H9 (cell line): Measurements from ENCODE around the gene DNAI1. TPM values are rescaled to one million over a fixed set of nuclear protein-coding genes. Genes with fewer than 3 reads are reported as not detected.

ENCODE experiments used
- DNase-seq: peaks from one replicate; pipeline ENCODE4 v3.0.0-alpha.2; 2017
- H2AFZ ChIP-seq: one replicate; pipeline ENCODE4 v1.6.1; 2013; ENCODE audit warnings: mild to moderate bottlenecking, low read length, control low read depth, moderate library complexity
- H2AK5ac ChIP-seq: 2 replicates; pipeline ENCODE4 v1.6.1; 2013; ENCODE audit warnings: low read length, control low read depth, mixed read lengths; ENCODE audit not compliant: insufficient read length
- H2BK120ac ChIP-seq: one replicate; pipeline ENCODE4 v1.6.1; 2013; ENCODE audit warnings: low read depth, mild to moderate bottlenecking, low read length, control low read depth, inconsistent platforms; ENCODE audit not compliant: poor library complexity, severe bottlenecking
- H2BK12ac ChIP-seq: 2 replicates; pipeline ENCODE4 v1.6.1; 2013; ENCODE audit warnings: low read length, control low read depth, mixed read lengths, low read depth; ENCODE audit not compliant: insufficient read length
- H2BK15ac ChIP-seq: 2 replicates; pipeline ENCODE4 v1.6.1; 2013; ENCODE audit warnings: low read depth, low read length, control low read depth
- H2BK20ac ChIP-seq: one replicate; pipeline ENCODE4 v1.6.1; 2013; ENCODE audit warnings: low read depth, mild to moderate bottlenecking, low read length, control low read depth, inconsistent platforms; ENCODE audit not compliant: poor library complexity, severe bottlenecking
- H2BK5ac ChIP-seq: 2 replicates; pipeline ENCODE4 v1.6.1; 2013; ENCODE audit warnings: low read length, control low read depth, mixed read lengths; ENCODE audit not compliant: insufficient read length
- H3K14ac ChIP-seq: 2 replicates; pipeline ENCODE4 v1.6.1; 2013; ENCODE audit warnings: low read length, control low read depth; ENCODE audit not compliant: insufficient read depth
- H3K18ac ChIP-seq: 2 replicates; pipeline ENCODE4 v1.6.1; 2013; ENCODE audit warnings: low read depth, mild to moderate bottlenecking, mixed read lengths, low read length, control low read depth; ENCODE audit not compliant: insufficient read length
- H3K23ac ChIP-seq: 2 replicates; pipeline ENCODE4 v1.6.1; 2013; ENCODE audit warnings: low read length, control low read depth, mixed read lengths, low read depth; ENCODE audit not compliant: insufficient read length
- H3K23me2 ChIP-seq: 2 replicates; pipeline ENCODE4 v1.6.1; 2013; ENCODE audit warnings: low read depth, mild to moderate bottlenecking, mixed read lengths, low read length, control low read depth; ENCODE audit not compliant: insufficient read length, poor library complexity, severe bottlenecking
- H3K27ac ChIP-seq: 2 replicates; pipeline ENCODE4 v1.5.1; 2013; ENCODE audit warnings: low read length, control low read depth, mixed read lengths, low read depth; ENCODE audit not compliant: insufficient read length
- H3K27me3 ChIP-seq: 2 replicates; pipeline ENCODE4 v1.6.1; 2013; ENCODE audit warnings: low read length, control low read depth, inconsistent platforms; ENCODE audit not compliant: insufficient read depth
- H3K4ac ChIP-seq: 2 replicates; pipeline ENCODE4 v1.6.1; 2013; ENCODE audit warnings: low read depth, mild to moderate bottlenecking, control low read depth, inconsistent platforms, low read length, moderate library complexity
- H3K4me1 ChIP-seq: 2 replicates; pipeline ENCODE4 v1.6.1; 2013; ENCODE audit warnings: low read length, control low read depth, inconsistent platforms; ENCODE audit not compliant: insufficient read depth
- H3K4me2 ChIP-seq: 2 replicates; pipeline ENCODE4 v1.6.1; 2013; ENCODE audit warnings: low read length, control low read depth, mixed read lengths; ENCODE audit not compliant: insufficient read length, insufficient read depth
- H3K56ac ChIP-seq: 2 replicates; pipeline ENCODE4 v1.6.1; 2013; ENCODE audit warnings: low read depth, mild to moderate bottlenecking, mixed read lengths, low read length, control low read depth; ENCODE audit not compliant: insufficient read length
- H3K79me1 ChIP-seq: 2 replicates; pipeline ENCODE4 v1.6.1; 2013; ENCODE audit warnings: low read depth, mild to moderate bottlenecking, moderate library complexity, low read length, control low read depth, inconsistent platforms; ENCODE audit not compliant: insufficient read depth, poor library complexity, severe bottlenecking
- H3K79me2 ChIP-seq: 2 replicates; pipeline ENCODE4 v1.6.1; 2013; ENCODE audit warnings: low read length, control low read depth, inconsistent platforms; ENCODE audit not compliant: insufficient read depth
- H3K9ac ChIP-seq: 2 replicates; pipeline ENCODE4 v1.6.1; 2013; ENCODE audit warnings: low read length, control low read depth, mixed read lengths; ENCODE audit not compliant: insufficient read length; ENCODE audit errors: extremely low read depth
- H3K9me3 ChIP-seq: one replicate; pipeline ENCODE4 v1.6.1; 2013; ENCODE audit warnings: low read depth, low read length, inconsistent platforms; ENCODE audit not compliant: control insufficient read depth
- H3T11ph ChIP-seq: one replicate; pipeline ENCODE4 v1.6.1; 2013; ENCODE audit warnings: mild to moderate bottlenecking, low read length, control low read depth, inconsistent platforms
- H4K20me1 ChIP-seq: one replicate; pipeline ENCODE4 v1.6.1; 2013; ENCODE audit not compliant: control insufficient read depth, insufficient read length, insufficient read depth
- H4K5ac ChIP-seq: 2 replicates; pipeline ENCODE4 v1.6.1; 2013; ENCODE audit warnings: low read depth, mild to moderate bottlenecking, mixed read lengths, low read length, control low read depth; ENCODE audit not compliant: insufficient read length
- H4K8ac ChIP-seq: replicated peaks from 2 replicates; pipeline ENCODE4 v1.6.1; 2013; ENCODE audit warnings: low read length, control low read depth, mixed read lengths, low read depth; ENCODE audit not compliant: insufficient read length
- H4K91ac ChIP-seq: 2 replicates; pipeline ENCODE4 v1.6.1; 2013; ENCODE audit warnings: low read depth, mild to moderate bottlenecking, moderate library complexity, mixed read lengths, low read length, control low read depth; ENCODE audit not compliant: insufficient read length
- H3K27ac Mint-ChIP-seq, 3 experiments: 2 replicates in 2 of 3; 3 replicates in 1 of 3; pipeline ENCODE4 v1.8.0; 2020 to 2021; ENCODE audit warnings: mixed read lengths in 3 of 3, mild to moderate bottlenecking in 1 of 3, moderate library complexity in 1 of 3
- H3K27me3 Mint-ChIP-seq: 2 replicates; pipeline ENCODE4 v1.8.0; 2021; ENCODE audit warnings: low read depth, mild to moderate bottlenecking, moderate library complexity, mixed read lengths
- H3K36me3 Mint-ChIP-seq, 3 experiments: 2 replicates in 2 of 3; 3 replicates in 1 of 3; pipeline ENCODE4 v1.8.0; 2020 to 2021; ENCODE audit warnings: low read depth in 3 of 3, mixed read lengths in 3 of 3; ENCODE audit not compliant: insufficient read depth in 1 of 3
- H3K4me1 Mint-ChIP-seq, 2 experiments: 2 replicates each; pipeline ENCODE4 v1.8.0; 2020; ENCODE audit warnings: mixed read lengths in 2 of 2
- H3K4me3 Mint-ChIP-seq, 2 experiments: 2 replicates in 1 of 2; 3 replicates in 1 of 2; pipeline ENCODE4 v1.8.0; 2020 to 2021; ENCODE audit warnings: mild to moderate bottlenecking in 2 of 2, mixed read lengths in 2 of 2, moderate library complexity in 1 of 2
- H3K9me3 Mint-ChIP-seq, 2 experiments: 2 replicates in 1 of 2; 3 replicates in 1 of 2; pipeline ENCODE4 v1.8.0; 2020; ENCODE audit warnings: mild to moderate bottlenecking in 2 of 2, mixed read lengths in 2 of 2, moderate library complexity in 1 of 2
- total RNA-seq: library from RNA; stranded (reverse); gene quantifications from 2 replicates; pipeline ENCODE4 v1.2.1, GENCODE V29; 2021
- TF ChIP-seq, protein P1 (sequence below): fragments of 200-600 bp; sonication (generic); conservative IDR thresholded peaks from 3 replicates; pipeline ENCODE4 v1.8.0; 2021; ENCODE audit warnings: antibody characterized with exemption, mild to moderate bottlenecking

The DNAI1 gene
- total RNA-seq, 1 experiment from 2014 or later, result 0.22 TPM

GRCh38 chr9:34503406-34503805, 44.8 kb downstream of the DNAI1 start:
- TF ChIP-seq, protein P1, sequence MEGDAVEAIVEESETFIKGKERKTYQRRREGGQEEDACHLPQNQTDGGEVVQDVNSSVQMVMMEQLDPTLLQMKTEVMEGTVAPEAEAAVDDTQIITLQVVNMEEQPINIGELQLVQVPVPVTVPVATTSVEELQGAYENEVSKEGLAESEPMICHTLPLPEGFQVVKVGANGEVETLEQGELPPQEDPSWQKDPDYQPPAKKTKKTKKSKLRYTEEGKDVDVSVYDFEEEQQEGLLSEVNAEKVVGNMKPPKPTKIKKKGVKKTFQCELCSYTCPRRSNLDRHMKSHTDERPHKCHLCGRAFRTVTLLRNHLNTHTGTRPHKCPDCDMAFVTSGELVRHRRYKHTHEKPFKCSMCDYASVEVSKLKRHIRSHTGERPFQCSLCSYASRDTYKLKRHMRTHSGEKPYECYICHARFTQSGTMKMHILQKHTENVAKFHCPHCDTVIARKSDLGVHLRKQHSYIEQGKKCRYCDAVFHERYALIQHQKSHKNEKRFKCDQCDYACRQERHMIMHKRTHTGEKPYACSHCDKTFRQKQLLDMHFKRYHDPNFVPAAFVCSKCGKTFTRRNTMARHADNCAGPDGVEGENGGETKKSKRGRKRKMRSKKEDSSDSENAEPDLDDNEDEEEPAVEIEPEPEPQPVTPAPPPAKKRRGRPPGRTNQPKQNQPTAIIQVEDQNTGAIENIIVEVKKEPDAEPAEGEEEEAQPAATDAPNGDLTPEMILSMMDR, result no peak
- Histone ChIP-seq H3K9me3 (no peaks in the 10 kb centered on the region), H3K79me1 (no peaks in the 10 kb centered on the region), H3K27ac (no peak overlapping the region), H3K56ac (no peak overlapping the region), H3K14ac (no peak overlapping the region), H2BK120ac (no peak overlapping the region), H2BK20ac (no peak overlapping the region), H3K23me2 (no peaks in the 10 kb centered on the region), H3K27me3 (no peaks in the 10 kb centered on the region), H2BK12ac (no peak overlapping the region), H3K9ac (no peak overlapping the region), H4K5ac (no peak overlapping the region), H3K18ac (no peak overlapping the region), H3T11ph (no peak overlapping the region), H3K4ac (no peak overlapping the region), H4K20me1 (no peaks in the 10 kb centered on the region), H3K79me2 (no peaks in the 10 kb centered on the region), H4K91ac (no peak overlapping the region), H3K23ac (no peak overlapping the region), H4K8ac (no peak overlapping the region), H2AFZ (no peak overlapping the region), H3K4me1 (no peaks in the 10 kb centered on the region), H3K4me2 (no peak overlapping the region), H2BK5ac (no peak overlapping the region), H2BK15ac (no peak overlapping the region), H2AK5ac (no peak overlapping the region)
- Mint-ChIP-seq H3K27me3 (peaks cover 5% of the 10 kb centered on the region; the same call in 1 of the 2 replicates), H3K4me1 (peaks cover 8 to 23% of the 10 kb centered on the region in 2 experiments), H3K27ac (no peak overlapping the region), H3K36me3 (no peaks in the 10 kb centered on the region), H3K9me3 (no peaks in the 10 kb centered on the region), H3K4me3 (no peak overlapping the region)
- no peak for DNase-seq
